Activated CD4-positive, alpha-beta T cell treated with anti-CD3 and anti-CD28 coated beads, Interleukin-2, amount 10 ng/mL, durations not matched to agents 7 days and 5 days (primary cell): Measurements from ENCODE around the gene IQCF2. TPM values are rescaled to one million over a fixed set of nuclear protein-coding genes. Genes with fewer than 3 reads are reported as not detected.

ENCODE experiments used
- total RNA-seq, 2 experiments: library from RNA; stranded (reverse); gene quantifications; one replicate each; pipeline ENCODE4 v1.2.3, GENCODE V29; 2021

IQCF2 gene
- total RNA-seq, 2 experiments from 2014 or later: not detected

Other genes starting within 250 kb of the IQCF2 start
- gene TEX264, start 190.4 kb upstream of the IQCF2 start, total RNA-seq: 10 to 100 TPM; 75.2 to 81.4 TPM
- gene GRM2, start 154.5 kb upstream of the IQCF2 start, total RNA-seq: 1 to 10 TPM; 2.4 to 3.0 TPM
- gene IQCF6, start 82.4 kb upstream of the IQCF2 start, total RNA-seq: not detected
- not detected for gene IQCF5, start 14.0 kb downstream of the IQCF2 start, total RNA-seq
- not detected for gene IQCF1, start 41.7 kb downstream of the IQCF2 start, total RNA-seq
- 10 to 100 TPM; 24.3 to 25.1 TPM for gene RRP9, start 80.3 kb downstream of the IQCF2 start, total RNA-seq
- 10 to 100 TPM; 22.1 to 22.9 TPM for gene PARP3, start 80.7 kb downstream of the IQCF2 start, total RNA-seq
- gene GPR62, start 93.8 kb downstream of the IQCF2 start, total RNA-seq: not detected
- 10 to 100 TPM; 21.4 to 27.2 TPM for gene PCBP4, start 105.8 kb downstream of the IQCF2 start, total RNA-seq
- 10 to 100 TPM; 47.8 to 51.4 TPM for gene ABHD14B, start 112.4 kb downstream of the IQCF2 start, total RNA-seq
- 10 to 100 TPM; 11.5 to 16.7 TPM for gene ABHD14A, start 113.4 kb downstream of the IQCF2 start, total RNA-seq
- gene ACY1, start 121.9 kb downstream of the IQCF2 start, total RNA-seq: 10 to 100 TPM; 16.5 to 19.4 TPM
- gene RPL29, start 134.3 kb downstream of the IQCF2 start, total RNA-seq: 1,000 to 10,000 TPM; 1,423 to 1,425 TPM
- gene DUSP7, start 195.0 kb downstream of the IQCF2 start, total RNA-seq: 10 to 100 TPM; 38.3 to 42.0 TPM